KG1 (cell line): ENCODE data around the gene LAMC1.

Experiments used
- DNase-seq: peaks from one replicate; lab custom pipeline; 2025; lab: John Stamatoyannopoulos, UW

Gene LAMC1

GRCh38 chr1:183105449-183105848 lies 82.2 kb downstream of the LAMC1 start:
- DNase-seq: no peak

GRCh38 chr1:183106166-183106565 lies 82.9 kb downstream of the LAMC1 start:
- DNase-seq: no peak

- no peak for DNase-seq
Measured at GRCh38 chr1:183106746-183107145, 83.5 kb downstream of the LAMC1 start.

- no peak for DNase-seq
Measured at GRCh38 chr1:183110326-183110880, 87.2 kb downstream of the LAMC1 start.

GRCh38 chr1:183114441-183114840 lies 91.2 kb downstream of the LAMC1 start:
- DNase-seq: no peak

GRCh38 chr1:183116416-183116815 lies 93.2 kb downstream of the LAMC1 start:
- no peak for DNase-seq

- DNase-seq: no peak
Measured at GRCh38 chr1:183121609-183122008, 98.4 kb downstream of the LAMC1 start.

GRCh38 chr1:183124259-183124658 lies 101.0 kb downstream of the LAMC1 start:
- DNase-seq: no peak

- no peak for DNase-seq
Measured at GRCh38 chr1:183125279-183125999, 102.2 kb downstream of the LAMC1 start.

GRCh38 chr1:183126000-183126366 lies 102.8 kb downstream of the LAMC1 start:
- DNase-seq: no peak

- DNase-seq: no peak
Measured at GRCh38 chr1:183126528-183126927, 103.3 kb downstream of the LAMC1 start.

GRCh38 chr1:183129921-183130690 lies 106.9 kb downstream of the LAMC1 start:
- no peak for DNase-seq

GRCh38 chr1:183131166-183131565 lies 107.9 kb downstream of the LAMC1 start:
- DNase-seq: no peak

- no peak for DNase-seq
Measured at GRCh38 chr1:183135336-183135735, 112.1 kb downstream of the LAMC1 start.

GRCh38 chr1:183137782-183138181 lies 114.6 kb downstream of the LAMC1 start:
- no peak for DNase-seq

- DNase-seq: no peak
Measured at GRCh38 chr1:183138301-183138700, 115.1 kb downstream of the LAMC1 start.

GRCh38 chr1:183139281-183139942 lies 116.2 kb downstream of the LAMC1 start:
- DNase-seq: no peak

- no peak for DNase-seq
Measured at GRCh38 chr1:183140633-183141032, 117.4 kb downstream of the LAMC1 start.

- no peak for DNase-seq
Measured at GRCh38 chr1:183142171-183142570, 119.0 kb downstream of the LAMC1 start.

GRCh38 chr1:183143576-183144315 lies 120.5 kb downstream of the LAMC1 start:
- no peak for DNase-seq

- DNase-seq: no peak
Measured at GRCh38 chr1:183144752-183145151, 121.5 kb downstream of the LAMC1 start.

GRCh38 chr1:183147735-183148134 lies 124.5 kb downstream of the LAMC1 start:
- DNase-seq: no peak
